Eye (tissue), 1 donor: ENCODE results near the gene RBFOX2.

Experiments
- DNase-seq: peaks from one replicate; pipeline ENCODE4 v3.0.0-alpha.2; 2015

Gene RBFOX2

DNA sequence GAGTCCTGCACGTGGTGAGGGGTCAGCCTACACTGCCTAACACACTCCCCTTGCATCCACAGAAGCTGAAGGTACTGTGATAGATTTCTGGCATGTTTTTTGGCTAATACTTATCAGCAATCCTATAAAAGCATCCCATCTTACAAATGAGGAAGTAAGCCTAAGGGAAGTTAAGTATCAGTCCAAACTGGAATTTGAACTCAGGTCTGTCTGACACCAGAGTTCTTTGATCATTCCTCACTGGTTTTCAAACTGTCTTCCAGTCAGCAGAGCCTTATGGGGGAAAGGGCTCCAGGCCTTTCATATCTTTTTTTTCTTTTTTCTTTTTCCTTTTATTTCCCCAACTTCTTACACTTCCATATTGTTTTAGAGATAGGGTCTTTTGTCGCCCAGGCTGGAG is 105.6 kb downstream of the RBFOX2 start:
- no peak for DNase-seq

DNA sequence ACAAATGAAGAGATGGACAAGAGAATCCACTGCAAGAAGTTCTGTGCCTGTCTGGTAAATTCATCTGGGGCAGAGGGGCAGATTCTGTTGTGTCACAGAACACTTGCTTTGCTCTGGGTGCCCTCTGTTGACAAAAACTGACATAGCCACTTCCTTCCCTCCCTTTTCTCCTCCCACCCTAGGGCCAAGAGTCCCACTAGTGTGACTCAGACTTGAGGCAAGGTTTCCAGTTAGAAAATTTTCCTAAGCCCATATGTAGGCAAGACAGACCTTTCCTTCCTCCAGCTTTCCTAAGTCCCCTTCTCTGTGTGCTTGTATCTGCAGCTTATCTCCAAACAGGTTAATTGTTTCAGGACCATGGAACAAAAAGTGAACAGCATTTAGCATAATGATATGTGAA is 106.8 kb downstream of the RBFOX2 start:
- DNase-seq, result peak; percentile 72

GRCh38 chr22:35921044-35921443 is 107.6 kb downstream of the RBFOX2 start:
- DNase-seq, result no peak

DNA sequence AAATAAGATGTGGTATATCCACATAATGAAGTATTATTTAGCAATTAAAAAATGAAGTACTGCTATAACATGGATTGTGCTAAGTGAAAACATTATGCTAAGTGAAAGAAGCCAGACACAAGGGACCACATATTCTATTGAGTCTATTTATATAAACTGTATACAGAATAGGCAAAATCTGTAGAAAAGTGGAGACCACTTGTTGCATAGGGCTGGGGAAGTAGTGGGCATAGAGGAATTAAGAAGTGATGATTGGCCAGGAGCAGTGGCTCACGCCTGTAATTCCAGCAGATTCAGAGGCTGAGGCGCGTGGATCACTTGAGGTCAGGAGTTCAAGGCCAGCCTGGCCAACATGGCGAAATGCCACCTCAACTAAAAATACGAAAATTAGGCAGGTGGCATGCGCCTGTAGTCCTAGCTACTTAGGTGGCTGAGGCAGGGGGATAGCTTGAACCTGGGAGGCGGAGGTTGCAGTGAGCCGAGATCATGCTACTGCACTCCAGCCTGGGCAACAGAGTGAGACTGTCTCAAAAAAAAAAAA is 109.6 kb downstream of the RBFOX2 start:
- no peak for DNase-seq

DNA sequence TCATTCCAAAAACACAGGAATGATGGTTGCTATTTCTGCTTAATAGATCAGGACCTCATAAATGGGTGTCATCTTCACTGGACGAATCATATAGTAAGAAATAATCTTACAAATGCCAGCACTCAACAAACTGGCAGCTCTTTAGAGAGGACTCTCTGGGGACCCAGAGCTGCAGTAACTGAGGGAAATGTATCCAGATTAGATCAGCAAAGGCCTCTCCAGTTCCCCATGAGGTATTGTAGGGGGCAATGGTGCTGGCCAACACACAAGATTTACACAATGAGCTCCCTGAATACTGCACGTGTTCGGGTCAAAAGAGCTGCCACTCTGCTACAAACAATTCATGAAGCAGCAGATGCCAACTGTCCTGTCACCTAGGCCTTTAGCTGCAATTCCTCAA is 110.2 kb downstream of the RBFOX2 start:
- peak; percentile 37 for DNase-seq

GRCh38 chr22:35917651-35918050 is 111.0 kb downstream of the RBFOX2 start:
- no peak for DNase-seq

- DNase-seq, result no peak
Observed at GRCh38 chr22:35915477-35916013, 113.1 kb downstream of the RBFOX2 start.

DNA sequence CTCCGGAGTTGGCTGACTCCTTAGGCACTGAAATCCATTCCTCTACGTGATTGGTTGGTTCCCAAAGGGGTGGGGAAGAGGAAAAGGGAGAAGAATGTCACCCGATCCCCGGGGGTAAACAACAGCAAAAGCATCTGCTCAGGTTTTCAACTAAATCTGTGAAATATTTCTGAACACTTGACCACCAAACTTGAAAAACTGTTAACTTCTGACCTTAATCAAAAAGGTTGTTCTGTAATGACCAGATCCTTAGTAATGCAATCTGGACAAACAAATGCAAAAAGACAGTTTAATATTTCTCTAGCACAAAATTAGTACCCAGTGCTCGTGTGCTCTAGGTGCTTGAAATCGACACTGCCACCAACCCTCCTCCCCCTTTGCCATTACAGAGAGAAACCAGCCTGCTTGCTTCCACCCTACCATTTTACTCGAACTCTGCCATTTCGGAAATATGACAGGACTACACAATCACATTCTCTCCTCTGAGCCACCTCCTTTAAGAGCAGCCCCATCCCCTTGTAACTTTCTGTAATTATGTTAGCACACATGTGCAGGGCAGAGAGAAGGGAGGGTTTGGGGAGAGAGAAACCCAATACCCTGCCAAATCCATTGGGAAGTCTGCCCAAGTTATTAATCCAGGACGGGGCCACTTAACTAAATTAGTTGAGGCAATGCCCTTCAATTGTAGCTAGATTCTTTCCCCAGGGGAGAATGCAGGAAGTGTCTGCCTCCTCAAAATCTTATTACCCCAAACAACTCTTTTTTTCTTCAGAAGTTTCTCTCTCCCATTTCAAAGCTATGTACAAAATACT is 113.8 kb downstream of the RBFOX2 start:
- DNase-seq, result peak; percentile 96

DNA sequence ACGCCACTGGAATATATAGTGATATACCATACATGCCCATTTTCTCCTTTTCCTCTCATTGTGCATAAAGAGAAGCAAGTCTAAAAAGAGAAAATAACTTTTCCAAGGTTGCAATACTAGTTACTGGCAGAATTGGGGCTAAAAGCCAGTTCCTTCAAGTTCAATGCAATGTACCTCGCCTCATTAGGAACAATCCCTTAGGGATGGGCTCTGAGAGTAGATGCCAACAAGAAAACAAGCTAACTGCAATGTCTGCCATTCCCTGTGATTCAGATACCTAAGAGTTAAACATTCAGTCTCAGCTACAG is 114.3 kb downstream of the RBFOX2 start:
- DNase-seq, result no peak

DNA sequence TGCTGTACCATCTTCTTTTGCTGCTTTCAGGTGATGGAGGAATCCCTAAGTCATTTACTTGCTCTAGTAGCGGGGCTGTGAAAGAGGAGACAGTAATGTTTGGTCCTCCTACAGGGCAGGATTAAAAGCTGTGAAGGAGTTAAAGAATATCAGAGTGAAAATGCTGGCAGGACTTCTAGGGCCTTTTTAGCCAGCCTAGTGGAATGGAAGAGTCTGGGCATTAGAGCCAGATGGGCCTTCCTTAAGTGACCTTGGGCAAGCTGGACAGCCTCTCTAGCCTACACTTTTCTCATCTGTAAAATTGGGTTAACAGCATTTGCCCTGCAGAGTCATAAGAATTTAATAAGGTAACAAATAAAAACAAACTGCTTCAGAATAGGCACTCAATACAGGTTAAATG is 114.7 kb downstream of the RBFOX2 start:
- peak; percentile 49 for DNase-seq

- no peak for DNase-seq
Observed at GRCh38 chr22:35912658-35913057, 116.0 kb downstream of the RBFOX2 start.

DNA sequence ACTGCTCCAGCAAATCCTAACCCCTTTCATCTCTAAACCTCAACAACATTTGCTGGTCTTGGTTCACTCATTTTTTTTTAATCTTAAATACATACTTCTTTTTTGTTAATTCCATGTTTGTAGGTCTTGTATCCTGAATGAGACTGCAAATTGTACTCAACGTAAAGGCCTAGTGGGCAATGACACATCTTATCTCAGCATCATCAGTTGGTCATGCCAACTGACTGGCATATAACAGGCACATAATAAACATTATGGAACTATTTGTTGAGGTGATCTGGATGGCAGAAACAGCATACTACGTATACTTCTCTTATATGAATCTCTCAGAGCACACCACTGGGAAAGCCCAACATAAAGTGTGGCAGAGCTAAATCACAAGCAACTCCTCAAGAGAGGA is 116.7 kb downstream of the RBFOX2 start:
- DNase-seq, result no peak

DNA sequence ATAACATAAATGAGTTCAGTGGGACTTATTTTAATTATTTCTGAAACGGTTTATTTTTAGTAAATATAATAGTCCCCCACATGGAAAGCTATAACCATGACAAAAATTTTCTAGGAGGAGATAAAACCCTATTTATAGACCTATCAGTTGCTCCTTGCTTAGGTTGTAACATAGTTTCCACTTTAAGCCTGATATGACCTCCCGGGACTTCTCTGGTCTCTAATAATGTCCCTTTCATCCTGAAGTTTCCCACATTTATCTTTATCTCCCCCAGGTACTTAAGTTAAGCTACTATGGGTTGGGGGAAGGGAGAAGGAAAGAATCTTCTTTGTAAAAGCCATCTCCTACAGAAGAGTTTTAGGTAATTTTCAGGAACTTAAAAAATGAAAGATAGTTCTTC is 117.7 kb downstream of the RBFOX2 start:
- no peak for DNase-seq

GRCh38 chr22:35910003-35910769 is 118.4 kb downstream of the RBFOX2 start:
- no peak for DNase-seq

DNA sequence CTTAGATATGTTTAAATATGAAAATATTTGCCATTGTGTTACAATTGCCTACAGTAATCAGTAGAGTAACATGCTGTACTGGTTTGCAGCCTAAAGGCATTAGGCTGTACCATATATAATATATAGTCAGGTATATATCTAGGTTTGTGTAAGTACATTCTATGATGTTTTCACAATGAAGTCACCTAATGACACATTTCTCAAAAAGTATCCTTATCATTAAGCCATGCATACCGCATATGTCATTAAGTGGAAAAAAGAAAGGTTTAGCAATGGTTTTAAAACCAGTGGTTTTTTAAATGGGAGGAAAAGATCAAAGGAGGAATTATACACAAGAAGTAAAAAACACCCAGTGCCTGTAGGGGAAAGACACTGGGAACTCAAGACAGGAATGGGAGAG is 122.7 kb downstream of the RBFOX2 start:
- no peak for DNase-seq

DNA sequence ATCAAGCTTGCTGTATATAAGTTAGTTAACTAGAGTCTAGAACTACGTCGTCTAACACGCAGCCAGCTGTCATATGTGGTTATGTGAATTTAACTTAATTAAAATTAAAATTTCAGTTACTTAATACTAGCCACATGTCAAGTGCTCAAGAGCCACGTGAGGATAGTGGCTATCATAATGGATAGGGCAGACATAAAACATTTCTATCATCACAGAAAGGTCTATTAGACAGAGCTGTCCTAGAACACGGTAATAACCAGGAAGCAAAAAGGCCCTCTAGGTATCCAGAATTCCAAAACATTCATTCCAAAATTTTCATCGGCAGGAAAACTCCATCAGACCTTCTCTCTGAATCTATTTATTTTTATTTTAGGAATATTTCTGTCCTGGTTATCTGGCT is 123.9 kb downstream of the RBFOX2 start:
- DNase-seq, result no peak

- no peak for DNase-seq
Observed at GRCh38 chr22:35904336-35904692, 124.3 kb downstream of the RBFOX2 start.

DNA sequence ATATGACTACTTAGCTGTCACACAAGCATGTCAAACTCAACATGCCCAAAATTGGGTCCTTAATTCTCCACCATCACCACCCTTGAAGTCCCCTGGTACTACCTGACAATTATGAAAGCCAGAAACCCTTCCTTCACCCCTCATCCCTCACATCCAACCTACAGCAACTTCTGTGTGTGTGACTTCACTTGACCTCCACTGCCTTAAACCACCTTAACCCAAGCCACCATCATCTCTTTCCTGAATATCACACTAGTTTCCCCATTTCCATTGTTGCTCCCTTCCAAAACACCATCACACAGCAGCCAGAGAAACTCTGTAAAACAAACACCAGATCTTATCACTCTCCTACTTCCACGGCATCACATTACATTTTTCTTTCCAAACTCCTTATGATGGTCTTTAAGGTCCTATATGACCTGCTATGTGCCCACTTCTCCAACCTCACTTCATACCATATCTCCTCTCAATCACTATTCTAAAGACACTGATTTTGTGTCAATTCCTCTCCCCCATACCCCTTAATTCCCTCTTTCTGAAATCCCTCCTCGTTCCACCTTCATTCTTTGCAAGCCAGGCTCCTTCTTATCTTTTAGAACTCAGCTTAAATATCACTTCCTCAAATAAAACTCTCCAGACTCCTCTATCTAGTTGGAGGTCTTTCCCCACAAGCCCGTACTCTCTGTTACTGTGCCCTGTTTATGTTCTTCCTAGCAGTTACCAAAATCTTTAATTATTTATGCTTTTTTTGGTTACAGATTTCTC is 124.9 kb downstream of the RBFOX2 start:
- DNase-seq, result no peak

DNA sequence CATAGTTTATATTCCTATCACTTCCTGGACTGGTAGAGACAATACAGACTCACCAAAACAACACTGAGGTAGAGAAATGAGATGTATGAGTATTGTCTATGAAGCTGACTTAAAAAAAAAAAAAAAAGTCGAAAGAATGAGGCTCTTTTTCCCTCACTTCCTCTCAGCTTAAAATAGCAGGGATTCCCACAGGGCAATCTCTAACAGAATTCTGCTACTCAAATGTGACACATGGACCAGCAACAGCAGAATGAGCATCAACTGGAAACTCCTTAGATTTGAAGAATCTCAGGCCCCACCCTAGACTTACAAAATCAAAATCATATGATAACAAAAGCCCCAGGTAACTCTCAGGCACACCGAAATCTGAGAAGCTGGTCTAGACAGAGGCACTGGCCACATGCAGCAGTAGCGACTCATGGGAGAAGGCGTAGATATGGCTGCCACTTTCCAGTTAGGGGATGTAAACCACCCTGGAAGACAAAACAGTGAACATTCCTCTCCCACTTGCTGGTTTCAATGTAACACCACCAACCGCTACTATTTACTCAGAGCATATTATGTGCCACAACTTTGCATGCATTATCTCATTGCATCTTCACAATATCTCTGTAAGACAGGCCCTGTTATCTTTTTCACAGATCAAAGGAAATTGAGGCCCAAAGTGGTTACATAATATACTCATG is 128.0 kb downstream of the RBFOX2 start:
- DNase-seq, result peak; percentile 20

DNA sequence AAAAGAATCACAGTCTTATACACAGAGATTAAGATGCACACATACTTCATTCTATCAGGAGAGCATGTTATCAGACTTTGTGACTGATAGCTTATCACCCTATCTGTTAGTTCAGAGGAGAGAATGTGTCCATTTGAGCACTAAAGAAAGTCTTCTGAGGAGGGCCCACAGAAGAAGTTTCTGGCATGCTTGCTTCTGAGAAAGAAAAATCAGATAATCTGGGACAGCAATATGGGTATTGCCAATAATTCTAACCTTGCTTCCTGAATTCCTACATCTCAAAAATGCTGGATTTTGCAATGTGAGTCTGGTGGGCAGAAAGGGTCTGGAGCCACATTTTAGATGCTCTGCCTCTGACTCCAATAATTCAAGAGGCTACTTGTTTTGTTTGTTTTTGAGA is 128.9 kb downstream of the RBFOX2 start:
- no peak for DNase-seq

DNA sequence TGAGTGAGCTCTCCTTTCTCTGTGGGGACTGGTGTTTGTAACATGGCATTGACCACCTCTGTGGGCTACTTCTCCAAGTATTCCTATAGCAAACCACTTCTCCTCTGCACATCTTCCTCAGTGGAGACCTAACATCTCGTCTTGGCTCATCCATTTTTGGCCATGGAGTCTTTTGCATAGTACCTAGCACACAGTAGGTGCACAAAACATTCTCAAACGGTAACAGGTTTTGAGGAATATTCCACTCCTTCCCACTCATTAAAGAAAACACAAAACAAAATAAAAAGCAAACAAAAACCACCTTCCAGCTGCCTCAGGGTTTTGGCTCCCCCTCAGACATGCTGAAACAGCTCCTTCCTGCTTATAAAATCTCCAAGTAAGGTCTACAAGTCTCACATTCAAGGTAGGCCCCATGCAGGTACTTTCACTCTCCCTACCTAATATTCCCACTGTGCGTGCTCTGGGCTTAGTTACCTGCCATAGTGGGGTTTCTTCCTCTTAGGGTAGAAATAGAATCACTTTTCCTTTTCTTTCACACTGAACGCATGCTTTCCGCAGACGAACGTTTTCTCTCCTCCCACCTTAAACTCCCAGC is 132.4 kb downstream of the RBFOX2 start:
- DNase-seq, result no peak
